DND-41 (cell line): ENCODE results near the gene PPIF.

ENCODE experiments used
- ATAC-seq: fragments of 200-7000 bp; cut with Tn5 transposase; 3 replicates; pipeline ENCODE4 v1.9.1; 2021; ENCODE audit warnings: low read depth; ENCODE audit not compliant: insufficient read depth
- DNase-seq: peaks from one replicate; pipeline ENCODE4 v3.0.0-alpha.2; 2020
- H2AFZ ChIP-seq: 2 replicates; pipeline ENCODE4 v1.6.0; 2012; ENCODE audit warnings: low read depth, low read length
- H3K27ac ChIP-seq: 2 replicates; pipeline ENCODE4 v1.5.1; 2012; ENCODE audit warnings: low read length, inconsistent platforms
- H3K27me3 ChIP-seq: fragments of 200-600 bp; sonication (generic); 2 replicates; pipeline ENCODE4 v1.6.0; 2012; ENCODE audit warnings: low read length, mild to moderate bottlenecking, inconsistent platforms; ENCODE audit not compliant: insufficient read depth, poor library complexity
- H3K36me3 ChIP-seq: 2 replicates; pipeline ENCODE4 v1.5.1; 2012; ENCODE audit warnings: low read length, inconsistent platforms; ENCODE audit not compliant: insufficient read depth
- H3K4me1 ChIP-seq: 2 replicates; pipeline ENCODE4 v1.5.1; 2012; ENCODE audit warnings: mild to moderate bottlenecking, low read length; ENCODE audit not compliant: insufficient read depth
- H3K4me2 ChIP-seq: 2 replicates; pipeline ENCODE4 v1.6.0; 2012; ENCODE audit warnings: mild to moderate bottlenecking, moderate library complexity, low read length, inconsistent platforms; ENCODE audit not compliant: insufficient read depth
- H3K4me3 ChIP-seq, 2 experiments: fragments of 200-600 bp in 1 of 2; shearing (Covaris generic) in 1 of 2; 2 replicates each; pipeline ENCODE4 v1.5.1; 2012 to 2016; ENCODE audit warnings: inconsistent platforms in 2 of 2, low read length in 2 of 2, mild to moderate bottlenecking in 2 of 2, low read depth in 1 of 2, moderate library complexity in 1 of 2
- H3K79me2 ChIP-seq: 2 replicates; pipeline ENCODE4 v1.6.0; 2012; ENCODE audit warnings: low read length, inconsistent platforms; ENCODE audit not compliant: insufficient read depth
- H3K9ac ChIP-seq: 2 replicates; pipeline ENCODE4 v1.6.0; 2012; ENCODE audit warnings: low read depth, mild to moderate bottlenecking, inconsistent platforms, low read length, moderate library complexity
- H3K9me3 ChIP-seq: 2 replicates; pipeline ENCODE4 v1.5.1; 2012; ENCODE audit warnings: low read length, moderate library complexity, mild to moderate bottlenecking, inconsistent platforms; ENCODE audit not compliant: insufficient read depth, severe bottlenecking
- H4K20me1 ChIP-seq: 2 replicates; pipeline ENCODE4 v1.6.0; 2012; ENCODE audit warnings: low read length; ENCODE audit not compliant: insufficient read depth
- CTCF ChIP-seq: IDR thresholded peaks from 2 replicates; pipeline ENCODE4 v1.5.1; 2012; ENCODE audit warnings: borderline replicate concordance, low read length, moderate library complexity, mild to moderate bottlenecking; ENCODE audit not compliant: poor library complexity, severe bottlenecking; ENCODE audit errors: extremely low read depth
- EZH2 ChIP-seq: IDR thresholded peaks from 3 replicates; pipeline ENCODE4 v1.6.1; 2012; ENCODE audit warnings: borderline replicate concordance, low read depth, mild to moderate bottlenecking, moderate library complexity, low read length, inconsistent platforms; ENCODE audit not compliant: severe bottlenecking

The PPIF gene

DNA sequence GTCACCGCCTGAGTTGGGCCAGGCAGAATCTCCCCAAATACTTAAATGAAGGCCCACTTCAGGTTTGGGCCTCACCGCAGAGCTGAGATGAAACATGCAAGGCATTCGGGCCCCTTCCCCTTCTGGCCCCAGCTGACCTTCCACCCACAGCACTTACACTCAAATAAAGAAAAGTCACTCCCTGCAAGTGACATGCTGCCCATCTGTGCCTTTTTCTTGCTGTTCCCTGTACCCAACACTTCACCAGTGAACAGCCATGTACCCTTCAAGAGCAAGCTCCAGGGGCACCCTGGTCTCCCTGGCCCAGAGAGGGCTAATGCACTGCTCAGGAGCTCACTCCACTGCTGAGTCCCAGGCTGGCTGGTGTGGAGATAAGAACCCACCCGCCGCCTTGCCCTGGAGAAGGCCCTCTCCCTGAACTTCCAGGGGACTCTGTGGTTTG lies 57.4 kb downstream of the PPIF start:
- no peak overlapping the region for H2AFZ ChIP-seq
- H3K9me3 ChIP-seq = no peaks in the 10 kb centered on the region
- H3K27me3 ChIP-seq = no peaks in the 10 kb centered on the region
- no peak overlapping the region for H3K9ac ChIP-seq
- H3K4me3 ChIP-seq = no peak overlapping the region
- TF ChIP-seq CTCF = no peak
- TF ChIP-seq EZH2 = no peak
- no peak overlapping the region for H3K27ac ChIP-seq
- peaks cover 3% of the 10 kb centered on the region for H4K20me1 ChIP-seq
- no peaks in the 10 kb centered on the region for H3K4me1 ChIP-seq
- no peaks in the 10 kb centered on the region for H3K79me2 ChIP-seq
- H3K36me3 ChIP-seq = no peaks in the 10 kb centered on the region
- DNase-seq = no peak
- ATAC-seq = no peak
- no peak overlapping the region for H3K4me2 ChIP-seq
